HCT116 (cell line): ENCODE data around the gene GLRA2. TPM values are rescaled to one million over a fixed set of nuclear protein-coding genes. Genes with fewer than 3 reads are reported as not detected.

Experiments used
- ATAC-seq: fragments of 200-7000 bp; cut with Tn5 transposase; 2 replicates; pipeline ENCODE4 v1.9.1; 2020; ENCODE audit warnings: mild to moderate bottlenecking, moderate library complexity
- BruUV-seq: library from RNA; stranded (reverse); fragments of 400-500 nt; replicated peaks from 2 replicates; lab custom pipeline; 2021; lab: Mats Ljungman, UMichigan
- CTCF ChIA-PET: fragments of 300-600 bp; sonication (Branson Sonifier 250); formaldehyde crosslinking; loops from one replicate; lab custom pipeline; 2021; ENCODE audit warnings: antibody characterized with exemption; lab: Charles Lee
- POLR2A ChIA-PET: fragments of 300-600, 350-600 bp; sonication (Branson Sonifier 250); formaldehyde crosslinking; loops from one replicate; lab custom pipeline; 2021; ENCODE audit warnings: antibody characterized with exemption; lab: Charles Lee
- RAD21 ChIA-PET, 2 experiments: fragments of 300-600 bp; sonication (Branson Sonifier 250); formaldehyde crosslinking; loops; one replicate each; lab custom pipeline; 2023; ENCODE audit warnings: low total read pairs in 2 of 2; ENCODE audit not compliant: uncharacterized antibody in 2 of 2, unreplicated experiment in 2 of 2, low non-redundant PET in 1 of 2; lab: Charles Lee
- DNase-seq: peaks from one replicate; pipeline ENCODE4 v3.0.0-alpha.2; 2010; ENCODE audit warnings: low read depth, low spot score
- H2AFZ ChIP-seq: fragments of 200-600 bp; shearing (Covaris generic), sonication (generic); 2 replicates; pipeline ENCODE4 v1.6.1; 2017; ENCODE audit warnings: low read depth, mixed run types, mixed read lengths, antibody characterized with exemption, low read length; ENCODE audit not compliant: poor library complexity, severe bottlenecking
- H3K27ac ChIP-seq: 2 replicates; pipeline ENCODE4 v1.5.1; 2012; ENCODE audit warnings: low read depth, low read length
- H3K27me3 ChIP-seq: fragments of 200-600 bp; sonication (generic); 2 replicates; pipeline ENCODE4 v1.6.1; 2016; ENCODE audit warnings: mixed run types, low read length, mixed read lengths; ENCODE audit not compliant: insufficient read depth
- H3K36me3 ChIP-seq, 2 experiments: fragments of 200-500 bp in 1 of 2; fragments of 200-600 bp in 1 of 2; sonication (Bioruptor generic) in 1 of 2; sonication (generic) in 1 of 2; 2 replicates each; pipeline versions ENCODE4 v1.5.1 to v1.6.1; 2014 to 2016; ENCODE audit warnings: low read length in 2 of 2, inconsistent platforms in 1 of 2, mixed read lengths in 1 of 2, mixed run types in 1 of 2; ENCODE audit not compliant: insufficient read depth in 2 of 2, control insufficient read depth in 1 of 2
- H3K4me1 ChIP-seq, 2 experiments: fragments of 200-600 bp in 1 of 2; sonication (generic) in 1 of 2; 2 replicates each; pipeline versions ENCODE4 v1.5.1 to v1.6.1; 2012 to 2017; ENCODE audit warnings: low read length in 2 of 2, inconsistent platforms in 1 of 2, mild to moderate bottlenecking in 1 of 2, mixed read lengths in 1 of 2, mixed run types in 1 of 2, moderate library complexity in 1 of 2; ENCODE audit not compliant: insufficient read depth in 2 of 2, control insufficient read depth in 1 of 2
- H3K4me2 ChIP-seq: fragments of 200-600 bp; sonication (generic); 2 replicates; pipeline ENCODE4 v1.6.1; 2017; ENCODE audit warnings: mixed run types, low read length, mixed read lengths
- H3K4me3 ChIP-seq, 2 experiments: fragments of 200-600 bp in 1 of 2; sonication (generic) in 1 of 2; replicated peaks in 1 of 2; 2 replicates each; pipeline ENCODE4 v1.5.1; 2011 to 2016; ENCODE audit warnings: low read length in 2 of 2, control low read depth in 1 of 2, low read depth in 1 of 2, mild to moderate bottlenecking in 1 of 2, mixed read lengths in 1 of 2, mixed run types in 1 of 2
- H3K79me2 ChIP-seq: fragments of 200-600 bp; sonication (generic); 2 replicates; pipeline ENCODE4 v1.6.1; 2017; ENCODE audit warnings: mild to moderate bottlenecking, mixed run types, low read length, moderate library complexity, mixed read lengths; ENCODE audit not compliant: insufficient read depth
- H3K9ac ChIP-seq: fragments of 200-600 bp; sonication (generic); 2 replicates; pipeline ENCODE4 v1.6.1; 2016; ENCODE audit warnings: low read length, mixed read lengths
- H3K9me2 ChIP-seq: fragments of 200-600 bp; sonication (generic), shearing (Covaris generic); 2 replicates; pipeline ENCODE4 v1.6.1; 2017; ENCODE audit warnings: mixed run types, mild to moderate bottlenecking, moderate library complexity; ENCODE audit not compliant: insufficient read depth
- H3K9me3 ChIP-seq, 2 experiments: fragments of 200-500 bp in 1 of 2; fragments of 200-600 bp in 1 of 2; sonication (Bioruptor generic) in 1 of 2; sonication (generic) in 1 of 2; 2 replicates each; pipeline ENCODE4 v1.6.1; 2014 to 2017; ENCODE audit warnings: low read length in 2 of 2, mixed read lengths in 2 of 2, inconsistent platforms in 1 of 2, low read depth in 1 of 2, mild to moderate bottlenecking in 1 of 2, mixed run types in 1 of 2, moderate library complexity in 1 of 2; ENCODE audit not compliant: control insufficient read depth in 1 of 2, insufficient read depth in 1 of 2
- H4K20me1 ChIP-seq: fragments of 200-600 bp; sonication (generic), shearing (Covaris generic); 2 replicates; pipeline ENCODE4 v1.6.1; 2017; ENCODE audit warnings: mixed run types, mild to moderate bottlenecking, moderate library complexity; ENCODE audit not compliant: insufficient read depth
- CBX3 ChIP-seq: IDR thresholded peaks from 2 replicates; pipeline ENCODE4 v1.6.1; 2012; ENCODE audit warnings: low read depth
- CEBPB ChIP-seq: IDR thresholded peaks from 2 replicates; pipeline ENCODE4 v1.6.1; 2012; ENCODE audit warnings: low read depth
- EGR1 ChIP-seq: IDR thresholded peaks from 2 replicates; pipeline ENCODE4 v1.6.1; 2012; ENCODE audit warnings: low read depth
- EZH2phosphoT487 ChIP-seq: fragments of 200-600 bp; IDR thresholded peaks from 2 replicates; pipeline ENCODE4 v1.6.1; 2018; ENCODE audit warnings: antibody characterized with exemption, borderline replicate concordance
- POLR2A ChIP-seq: IDR thresholded peaks from 2 replicates; pipeline ENCODE4 v1.7.0; 2011; ENCODE audit warnings: borderline replicate concordance; ENCODE audit not compliant: insufficient read depth, insufficient read length; ENCODE audit errors: extremely low read depth
- POLR2AphosphoS5 ChIP-seq: IDR thresholded peaks from 2 replicates; pipeline ENCODE4 v1.6.1; 2011; ENCODE audit warnings: mild to moderate bottlenecking, low read depth, low read length, moderate library complexity
- RAD21 ChIP-seq: IDR thresholded peaks from 2 replicates; pipeline ENCODE4 v1.6.1; 2012; ENCODE audit warnings: low read depth, mild to moderate bottlenecking
- SIN3A ChIP-seq: IDR thresholded peaks from 2 replicates; pipeline ENCODE4 v1.6.1; 2012; ENCODE audit warnings: low read depth
- SRF ChIP-seq: IDR thresholded peaks from 2 replicates; pipeline ENCODE4 v1.6.1; 2012; ENCODE audit warnings: low read depth
- TCF7L2 ChIP-seq: IDR thresholded peaks from 2 replicates; pipeline ENCODE4 v1.7.0; 2011; ENCODE audit warnings: borderline replicate concordance, inconsistent platforms; ENCODE audit not compliant: insufficient read depth, insufficient read length; ENCODE audit errors: extremely low read depth
- YY1 ChIP-seq: IDR thresholded peaks from 2 replicates; pipeline ENCODE4 v1.6.1; 2011; ENCODE audit warnings: low read length, low read depth, moderate library complexity, mild to moderate bottlenecking; ENCODE audit not compliant: insufficient replicate concordance; ENCODE audit errors: extremely low read depth
- ZFX ChIP-seq: fragments of 450-650 bp; IDR thresholded peaks from 2 replicates; pipeline ENCODE4 v1.6.1; 2017
- intact Hi-C: fragments of 100-400 bp; cut with micrococcal nuclease; formaldehyde crosslinking; loops from 2 replicates; pipeline ENCODE4 v1.10.0; 2022
- total RNA-seq: library from RNA; stranded (reverse); gene quantifications from one replicate; pipeline ENCODE4 v1.2.1, GENCODE V29; 2021; ENCODE audit not compliant: unreplicated experiment
- TF ChIP-seq, protein P1 (sequence below): IDR thresholded peaks from 2 replicates; pipeline ENCODE4 v1.6.1; 2011; ENCODE audit warnings: mild to moderate bottlenecking, low read length, moderate library complexity; ENCODE audit not compliant: insufficient replicate concordance; ENCODE audit errors: extremely low read depth
- TF ChIP-seq, protein P2 (sequence below): IDR thresholded peaks from 2 replicates; pipeline ENCODE4 v1.6.1; 2012; ENCODE audit warnings: low read depth
- TF ChIP-seq, protein P3 (sequence below): IDR thresholded peaks from 2 replicates; pipeline ENCODE4 v1.6.1; 2012
- TF ChIP-seq, protein P4 (sequence below), 3 experiments: fragments of 200-600 bp in 1 of 3; sonication (generic) in 1 of 3; IDR thresholded peaks in 2 of 3; conservative IDR thresholded peaks in 1 of 3; 2 replicates each; pipeline ENCODE4 v1.5.1; 2012 to 2017; ENCODE audit warnings: low read depth in 2 of 3, low read length in 2 of 3, antibody characterized with exemption in 1 of 3, borderline replicate concordance in 1 of 3, control low read depth in 1 of 3, mild to moderate bottlenecking in 1 of 3, mixed read lengths in 1 of 3, mixed run types in 1 of 3, moderate library complexity in 1 of 3; ENCODE audit not compliant: insufficient read depth in 1 of 3
- TF ChIP-seq, protein P5 (sequence below): IDR thresholded peaks from 2 replicates; pipeline ENCODE4 v1.6.1; 2012

The GLRA2 gene
- total RNA-seq, 1 experiment from 2014 or later: not detected

DNA sequence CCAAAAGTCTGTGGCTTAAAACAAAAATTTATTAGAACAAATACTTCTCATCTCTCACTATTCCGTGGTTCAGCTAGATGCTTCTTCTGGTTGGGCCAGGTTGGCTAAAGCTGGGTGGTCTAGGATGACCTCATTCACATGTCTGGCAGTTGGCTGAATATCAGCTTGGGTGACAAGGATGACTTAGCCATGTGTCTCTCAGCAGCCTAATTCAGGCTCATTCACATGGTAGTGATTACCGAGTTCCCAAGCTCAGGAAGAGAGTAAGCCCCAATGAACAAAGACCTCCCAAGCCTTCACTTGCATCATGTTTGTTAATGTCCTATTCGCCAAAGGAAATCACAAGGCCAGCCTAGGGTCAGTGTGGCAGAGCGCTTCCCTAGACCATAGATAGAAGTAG, 224.1 kb downstream of the GLRA2 start:
- POLR2A ChIA-PET: no interaction called here
- no peak overlapping the region for H3K4me3 ChIP-seq
- no peak overlapping the region for H2AFZ ChIP-seq
- H3K36me3 ChIP-seq: no peaks in the 10 kb centered on the region
- no TSS peak for BruUV-seq
- no peak for ATAC-seq
- DNase-seq: no peak
- intact Hi-C loops: no loop called here
- no peak overlapping the region for H3K4me2 ChIP-seq
- H3K27ac ChIP-seq: no peak overlapping the region
- no peak overlapping the region for H3K9ac ChIP-seq
- no peaks in the 10 kb centered on the region for H3K27me3 ChIP-seq
- TF ChIP-seq, protein P1, sequence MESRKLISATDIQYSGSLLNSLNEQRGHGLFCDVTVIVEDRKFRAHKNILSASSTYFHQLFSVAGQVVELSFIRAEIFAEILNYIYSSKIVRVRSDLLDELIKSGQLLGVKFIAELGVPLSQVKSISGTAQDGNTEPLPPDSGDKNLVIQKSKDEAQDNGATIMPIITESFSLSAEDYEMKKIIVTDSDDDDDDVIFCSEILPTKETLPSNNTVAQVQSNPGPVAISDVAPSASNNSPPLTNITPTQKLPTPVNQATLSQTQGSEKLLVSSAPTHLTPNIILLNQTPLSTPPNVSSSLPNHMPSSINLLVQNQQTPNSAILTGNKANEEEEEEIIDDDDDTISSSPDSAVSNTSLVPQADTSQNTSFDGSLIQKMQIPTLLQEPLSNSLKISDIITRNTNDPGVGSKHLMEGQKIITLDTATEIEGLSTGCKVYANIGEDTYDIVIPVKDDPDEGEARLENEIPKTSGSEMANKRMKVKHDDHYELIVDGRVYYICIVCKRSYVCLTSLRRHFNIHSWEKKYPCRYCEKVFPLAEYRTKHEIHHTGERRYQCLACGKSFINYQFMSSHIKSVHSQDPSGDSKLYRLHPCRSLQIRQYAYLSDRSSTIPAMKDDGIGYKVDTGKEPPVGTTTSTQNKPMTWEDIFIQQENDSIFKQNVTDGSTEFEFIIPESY: no peak
- TF ChIP-seq, protein P2, sequence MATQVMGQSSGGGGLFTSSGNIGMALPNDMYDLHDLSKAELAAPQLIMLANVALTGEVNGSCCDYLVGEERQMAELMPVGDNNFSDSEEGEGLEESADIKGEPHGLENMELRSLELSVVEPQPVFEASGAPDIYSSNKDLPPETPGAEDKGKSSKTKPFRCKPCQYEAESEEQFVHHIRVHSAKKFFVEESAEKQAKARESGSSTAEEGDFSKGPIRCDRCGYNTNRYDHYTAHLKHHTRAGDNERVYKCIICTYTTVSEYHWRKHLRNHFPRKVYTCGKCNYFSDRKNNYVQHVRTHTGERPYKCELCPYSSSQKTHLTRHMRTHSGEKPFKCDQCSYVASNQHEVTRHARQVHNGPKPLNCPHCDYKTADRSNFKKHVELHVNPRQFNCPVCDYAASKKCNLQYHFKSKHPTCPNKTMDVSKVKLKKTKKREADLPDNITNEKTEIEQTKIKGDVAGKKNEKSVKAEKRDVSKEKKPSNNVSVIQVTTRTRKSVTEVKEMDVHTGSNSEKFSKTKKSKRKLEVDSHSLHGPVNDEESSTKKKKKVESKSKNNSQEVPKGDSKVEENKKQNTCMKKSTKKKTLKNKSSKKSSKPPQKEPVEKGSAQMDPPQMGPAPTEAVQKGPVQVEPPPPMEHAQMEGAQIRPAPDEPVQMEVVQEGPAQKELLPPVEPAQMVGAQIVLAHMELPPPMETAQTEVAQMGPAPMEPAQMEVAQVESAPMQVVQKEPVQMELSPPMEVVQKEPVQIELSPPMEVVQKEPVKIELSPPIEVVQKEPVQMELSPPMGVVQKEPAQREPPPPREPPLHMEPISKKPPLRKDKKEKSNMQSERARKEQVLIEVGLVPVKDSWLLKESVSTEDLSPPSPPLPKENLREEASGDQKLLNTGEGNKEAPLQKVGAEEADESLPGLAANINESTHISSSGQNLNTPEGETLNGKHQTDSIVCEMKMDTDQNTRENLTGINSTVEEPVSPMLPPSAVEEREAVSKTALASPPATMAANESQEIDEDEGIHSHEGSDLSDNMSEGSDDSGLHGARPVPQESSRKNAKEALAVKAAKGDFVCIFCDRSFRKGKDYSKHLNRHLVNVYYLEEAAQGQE: no peak
- no peak for TF ChIP-seq TCF7L2
- no peak for TF ChIP-seq POLR2A
- TF ChIP-seq, protein P3, sequence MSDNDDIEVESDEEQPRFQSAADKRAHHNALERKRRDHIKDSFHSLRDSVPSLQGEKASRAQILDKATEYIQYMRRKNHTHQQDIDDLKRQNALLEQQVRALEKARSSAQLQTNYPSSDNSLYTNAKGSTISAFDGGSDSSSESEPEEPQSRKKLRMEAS: no peak
- TF ChIP-seq, protein P4, sequence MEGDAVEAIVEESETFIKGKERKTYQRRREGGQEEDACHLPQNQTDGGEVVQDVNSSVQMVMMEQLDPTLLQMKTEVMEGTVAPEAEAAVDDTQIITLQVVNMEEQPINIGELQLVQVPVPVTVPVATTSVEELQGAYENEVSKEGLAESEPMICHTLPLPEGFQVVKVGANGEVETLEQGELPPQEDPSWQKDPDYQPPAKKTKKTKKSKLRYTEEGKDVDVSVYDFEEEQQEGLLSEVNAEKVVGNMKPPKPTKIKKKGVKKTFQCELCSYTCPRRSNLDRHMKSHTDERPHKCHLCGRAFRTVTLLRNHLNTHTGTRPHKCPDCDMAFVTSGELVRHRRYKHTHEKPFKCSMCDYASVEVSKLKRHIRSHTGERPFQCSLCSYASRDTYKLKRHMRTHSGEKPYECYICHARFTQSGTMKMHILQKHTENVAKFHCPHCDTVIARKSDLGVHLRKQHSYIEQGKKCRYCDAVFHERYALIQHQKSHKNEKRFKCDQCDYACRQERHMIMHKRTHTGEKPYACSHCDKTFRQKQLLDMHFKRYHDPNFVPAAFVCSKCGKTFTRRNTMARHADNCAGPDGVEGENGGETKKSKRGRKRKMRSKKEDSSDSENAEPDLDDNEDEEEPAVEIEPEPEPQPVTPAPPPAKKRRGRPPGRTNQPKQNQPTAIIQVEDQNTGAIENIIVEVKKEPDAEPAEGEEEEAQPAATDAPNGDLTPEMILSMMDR (IDR thresholded peaks at IDR 0.05 in 2 of 3, conservative IDR thresholded peaks at IDR 0.05 in 1 of 3; ENCODE audit: borderline replicate concordance in 1 of 3, insufficient read depth in 1 of 3, low read depth in 2 of 3, low read length in 2 of 3): no peak
- no peak for TF ChIP-seq CBX3
- no peak for TF ChIP-seq RAD21
- no peak for TF ChIP-seq SIN3A
- TF ChIP-seq EZH2phosphoT487: no peak
- TF ChIP-seq ZFX: no peak
- no peak for TF ChIP-seq SRF
- no peak for TF ChIP-seq YY1
- TF ChIP-seq EGR1: no peak
- TF ChIP-seq, protein P5, sequence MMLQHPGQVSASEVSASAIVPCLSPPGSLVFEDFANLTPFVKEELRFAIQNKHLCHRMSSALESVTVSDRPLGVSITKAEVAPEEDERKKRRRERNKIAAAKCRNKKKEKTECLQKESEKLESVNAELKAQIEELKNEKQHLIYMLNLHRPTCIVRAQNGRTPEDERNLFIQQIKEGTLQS: no peak
- no peak for TF ChIP-seq CEBPB
- no peak for TF ChIP-seq POLR2AphosphoS5
- no peaks in the 10 kb centered on the region for H3K4me1 ChIP-seq
- CTCF ChIA-PET: no interaction called here
- no peaks in the 10 kb centered on the region for H3K79me2 ChIP-seq
- no peaks in the 10 kb centered on the region for H4K20me1 ChIP-seq
- no peaks in the 10 kb centered on the region for H3K9me2 ChIP-seq
- no peaks in the 10 kb centered on the region for H3K9me3 ChIP-seq
- RAD21 ChIA-PET: no interaction called here
